Measurements from ENCODE around the gene CTXND1. TPM values are rescaled to one million over a fixed set of nuclear protein-coding genes. Genes with fewer than 3 reads are reported as not detected.

Gene CTXND1
- total RNA-seq, 1 experiment from 2014 or later, result under 0.01 TPM

DNA sequence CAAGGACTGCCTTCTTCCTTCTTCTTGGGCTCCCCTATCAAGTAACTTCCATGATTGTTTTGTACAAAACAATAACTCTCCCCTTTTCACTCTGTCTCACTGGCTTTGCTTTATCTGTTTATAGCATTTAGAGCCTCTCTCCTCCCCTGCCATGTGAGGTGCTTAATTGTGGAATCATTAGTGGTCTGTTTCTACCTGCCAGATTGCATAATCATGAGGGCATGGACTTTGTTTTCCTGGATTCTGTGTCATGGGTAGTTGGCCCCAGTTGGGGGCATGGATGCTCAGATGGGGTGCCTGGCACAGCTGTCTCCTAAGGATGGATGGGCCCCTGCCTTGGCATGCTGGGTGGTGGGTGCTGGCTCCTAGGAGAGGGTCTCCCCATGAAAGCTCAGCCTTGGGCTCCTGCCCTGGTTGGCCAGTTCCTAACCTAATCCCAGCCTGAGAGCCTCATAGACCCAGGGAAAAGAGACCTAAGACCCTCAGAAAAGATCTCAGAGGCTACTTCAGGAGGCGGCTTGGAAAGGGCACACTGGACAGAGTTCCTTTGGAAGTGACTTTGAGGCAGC is 8.0 kb upstream of the CTXND1 start:
- DNase-seq (ENCODE audit: low read depth), result no peak

DNA sequence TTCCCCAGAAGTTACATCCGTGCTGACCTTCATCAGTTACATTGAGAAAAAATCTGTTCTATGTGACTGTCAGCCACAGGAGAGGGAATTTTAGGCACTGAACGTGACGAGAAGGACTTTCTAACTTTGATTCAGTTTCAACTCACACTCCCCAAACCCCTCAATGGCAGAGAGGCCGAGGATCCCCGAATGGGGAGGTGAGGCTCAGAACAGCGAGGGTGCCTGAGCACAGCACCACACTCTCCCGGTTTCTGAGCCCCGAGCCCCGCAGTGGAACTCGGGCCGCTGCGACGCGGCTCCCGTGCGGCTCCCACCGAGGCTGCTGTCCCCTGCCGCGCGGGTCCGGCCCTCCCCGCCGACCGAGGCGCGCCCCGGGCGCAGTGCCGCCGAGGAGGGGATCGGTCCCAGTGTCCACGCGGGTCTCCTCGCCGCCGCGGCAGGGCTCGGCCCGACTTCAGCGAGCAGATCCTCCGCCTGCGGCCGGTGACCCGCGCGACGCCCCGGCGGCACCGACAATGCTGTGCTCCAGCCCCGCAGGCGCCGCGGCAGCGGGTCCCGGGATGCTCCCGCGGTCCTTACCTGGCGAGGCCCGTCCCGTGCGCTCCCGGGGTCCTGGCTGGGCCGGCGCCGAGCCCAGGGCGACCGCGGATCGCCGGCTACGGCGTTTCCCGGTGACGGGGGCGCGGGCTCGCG is 439 bp downstream of the CTXND1 start:
- DNase-seq (ENCODE audit: low read depth), result no peak

DNA sequence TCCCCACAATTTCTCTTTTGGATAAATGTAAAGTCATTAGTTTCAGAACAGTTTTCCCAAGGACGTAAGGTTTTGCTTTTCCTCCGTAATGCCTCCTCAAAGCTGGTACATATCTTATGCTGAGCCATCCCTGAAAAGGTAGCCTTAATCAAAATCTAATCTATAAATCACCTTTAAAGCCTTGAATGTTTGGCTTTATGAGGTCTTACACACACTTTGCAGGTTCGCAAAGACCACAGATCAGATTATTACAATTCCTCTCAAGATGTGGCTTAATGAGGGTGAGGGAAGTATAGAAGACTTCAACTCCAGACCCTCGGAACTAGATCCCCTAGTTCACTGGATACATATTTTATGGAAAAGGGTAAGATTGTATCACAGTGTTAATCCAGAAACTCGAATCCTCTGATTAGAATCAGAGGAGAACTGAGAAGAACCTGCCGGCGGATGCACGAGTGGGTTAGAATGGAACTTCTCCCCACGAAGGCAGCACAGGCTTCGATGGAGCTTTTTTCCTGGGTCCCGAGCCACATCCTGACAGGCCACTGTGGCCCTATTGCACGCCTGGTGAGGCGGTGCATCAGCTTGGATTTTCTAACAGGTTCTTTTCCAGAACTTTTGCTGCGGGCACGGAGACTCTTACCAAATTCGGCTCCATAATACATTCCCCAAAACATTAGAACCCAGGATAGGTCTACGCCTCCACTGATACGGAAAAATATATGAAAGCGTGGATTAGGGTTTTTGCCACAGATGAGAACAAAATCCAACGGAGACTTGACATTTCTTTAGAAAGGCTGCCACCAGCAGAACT is 1.2 kb downstream of the CTXND1 start:
- no peak for DNase-seq (ENCODE audit: low read depth)

DNA sequence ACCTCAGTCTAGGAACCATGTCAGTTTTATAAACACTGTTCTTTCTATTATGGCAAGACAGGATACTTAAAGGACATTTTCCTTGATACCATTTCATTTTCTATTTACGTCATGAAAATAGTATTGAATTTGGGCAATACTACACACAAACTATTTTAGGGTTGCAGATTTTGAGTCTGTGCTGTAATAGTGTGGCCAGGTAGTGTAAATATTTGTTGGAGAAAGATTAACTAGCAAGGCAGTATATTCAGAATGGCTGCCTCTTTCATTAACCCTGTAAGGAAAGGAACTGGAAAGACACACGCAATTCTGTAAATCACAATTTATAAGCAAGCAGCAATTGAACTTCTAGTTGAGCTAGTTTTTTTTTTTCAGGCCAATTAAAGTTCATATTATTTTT is 2.0 kb downstream of the CTXND1 start:
- DNase-seq (ENCODE audit: low read depth), result no peak

DNA sequence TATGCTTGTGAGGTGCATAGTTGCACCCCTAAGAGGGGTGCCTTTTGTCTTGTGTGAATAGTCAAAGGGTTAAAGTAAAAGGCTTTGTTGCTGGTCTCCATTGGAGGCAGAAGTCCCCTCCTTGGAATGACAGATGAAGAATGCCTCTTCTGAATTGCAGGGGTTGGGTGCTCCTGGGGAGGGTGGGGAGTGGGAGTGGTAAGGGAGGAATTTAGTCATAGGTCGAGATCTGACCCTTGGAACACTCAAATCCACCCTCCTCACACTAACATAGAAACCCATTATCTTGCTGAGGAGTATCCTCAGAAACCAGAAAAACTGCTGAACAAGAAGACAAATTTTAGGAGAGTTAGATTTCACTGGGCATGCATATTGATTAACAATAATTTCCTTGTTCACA is 4.7 kb downstream of the CTXND1 start:
- no peak for DNase-seq (ENCODE audit: low read depth)

DNA sequence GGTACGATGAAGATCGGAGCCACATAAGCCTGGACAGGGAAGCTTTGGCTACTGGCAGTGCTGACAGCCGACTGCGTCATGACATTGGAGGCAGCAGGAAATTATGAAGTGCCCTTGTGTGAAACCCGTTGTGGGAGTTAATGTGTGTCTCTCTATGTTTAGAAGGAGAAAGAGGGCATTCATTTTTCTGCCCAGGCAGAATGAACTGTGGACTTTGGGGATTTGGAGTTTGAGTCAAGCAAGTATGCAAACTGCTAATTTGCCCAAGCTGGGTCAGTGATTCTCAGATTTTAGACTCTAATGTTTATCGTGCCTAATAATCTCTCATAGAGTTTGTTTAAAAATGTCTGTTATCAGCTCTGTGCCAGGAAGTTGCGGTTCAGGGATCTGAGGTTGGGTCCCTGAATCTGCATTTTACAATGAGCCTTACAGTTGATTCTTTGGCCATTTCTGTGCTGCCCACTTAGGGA is 5.6 kb downstream of the CTXND1 start:
- peak; percentile 49 for DNase-seq (ENCODE audit: low read depth)

DNA sequence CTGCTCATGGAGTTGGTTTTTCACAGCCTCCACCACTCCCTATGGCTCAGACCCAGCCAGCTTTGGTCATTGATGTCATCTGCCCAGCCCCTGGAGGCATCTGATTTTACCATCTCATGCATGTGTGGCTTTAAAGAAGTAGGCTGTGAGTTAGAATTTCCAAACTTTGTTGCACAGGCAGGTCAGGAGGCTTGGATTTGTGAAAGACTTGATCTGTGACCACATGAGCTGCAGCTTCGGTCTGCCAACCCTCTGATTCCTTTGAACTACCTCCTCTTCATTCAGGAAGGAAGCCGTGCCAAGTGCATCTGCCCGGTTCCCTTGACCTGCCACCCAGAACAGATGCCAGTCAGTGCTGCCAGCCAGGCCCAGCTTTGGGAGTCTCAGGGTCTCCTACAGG is 9.2 kb downstream of the CTXND1 start:
- peak; percentile 58 for DNase-seq (ENCODE audit: low read depth)

DNA sequence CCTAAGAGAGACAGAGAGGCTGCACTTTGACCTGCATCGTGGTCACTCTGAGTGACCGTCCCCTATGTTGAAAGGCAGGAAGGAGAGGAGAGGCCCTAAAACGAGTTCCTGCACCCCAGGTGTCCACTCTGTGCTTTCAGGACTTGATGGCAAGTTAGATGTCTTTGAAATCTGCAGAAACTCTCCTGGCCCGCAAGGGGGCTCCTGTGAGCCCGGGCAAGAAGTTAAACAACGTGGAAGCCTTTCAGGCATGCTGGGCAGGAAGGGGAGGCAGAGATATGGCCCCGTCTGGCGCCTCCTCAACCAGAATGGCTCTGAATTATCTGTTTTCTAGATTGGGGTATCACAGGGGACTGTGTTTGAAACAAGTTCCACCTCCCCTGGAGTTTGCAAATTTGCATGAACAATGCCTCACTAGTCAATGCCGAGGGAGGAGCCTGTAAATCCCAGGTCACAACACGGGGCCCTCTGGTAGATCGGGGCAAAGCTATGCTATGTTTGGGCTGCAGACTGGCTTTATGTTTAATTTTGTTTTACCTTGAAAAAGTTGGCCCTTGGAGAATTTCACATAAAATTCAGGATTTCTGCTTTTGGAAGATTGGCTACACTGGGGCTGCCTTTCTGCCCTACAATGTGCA is 9.8 kb downstream of the CTXND1 start:
- peak; percentile 28 for DNase-seq (ENCODE audit: low read depth)

DNA sequence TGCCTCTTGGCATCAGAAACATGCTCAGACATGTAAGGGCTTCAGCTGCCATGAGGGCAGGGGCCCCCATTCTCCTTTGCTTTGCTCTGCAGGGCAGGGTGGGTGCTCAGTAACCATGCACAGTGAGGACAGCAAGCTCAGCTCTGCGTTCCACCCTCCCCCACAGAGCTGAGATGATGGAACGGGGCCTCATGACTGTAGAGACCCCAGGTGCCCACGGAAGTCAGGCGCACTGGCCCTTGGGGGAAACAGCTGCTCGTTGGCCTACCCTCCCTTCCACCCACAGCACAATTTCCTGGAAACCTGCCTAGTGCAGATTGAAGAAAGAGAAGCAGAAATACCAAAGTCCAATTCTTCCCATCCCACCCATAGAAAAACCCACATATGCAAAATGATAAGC is 10.5 kb downstream of the CTXND1 start:
- no peak for DNase-seq (ENCODE audit: low read depth)

DNA sequence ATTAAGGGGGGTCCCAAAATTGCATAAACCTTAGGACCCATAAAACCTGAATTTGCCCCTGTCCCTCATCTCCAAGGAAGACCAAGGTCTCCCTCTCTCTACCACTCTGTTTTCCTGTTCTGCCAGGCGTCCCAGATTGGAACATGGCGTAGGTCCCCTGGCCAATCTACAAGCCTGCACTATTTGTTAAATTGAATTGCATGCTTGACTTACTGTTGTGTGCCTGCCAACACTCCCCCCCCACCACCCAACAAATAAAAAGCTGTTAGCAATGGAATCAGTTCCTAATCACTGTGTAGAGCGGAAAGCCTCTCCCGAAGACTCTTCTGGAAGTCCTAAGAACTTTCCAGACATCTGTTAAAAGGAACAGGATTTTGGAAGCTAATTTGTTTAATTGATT is 11.7 kb downstream of the CTXND1 start:
- no peak for DNase-seq (ENCODE audit: low read depth)

DNA sequence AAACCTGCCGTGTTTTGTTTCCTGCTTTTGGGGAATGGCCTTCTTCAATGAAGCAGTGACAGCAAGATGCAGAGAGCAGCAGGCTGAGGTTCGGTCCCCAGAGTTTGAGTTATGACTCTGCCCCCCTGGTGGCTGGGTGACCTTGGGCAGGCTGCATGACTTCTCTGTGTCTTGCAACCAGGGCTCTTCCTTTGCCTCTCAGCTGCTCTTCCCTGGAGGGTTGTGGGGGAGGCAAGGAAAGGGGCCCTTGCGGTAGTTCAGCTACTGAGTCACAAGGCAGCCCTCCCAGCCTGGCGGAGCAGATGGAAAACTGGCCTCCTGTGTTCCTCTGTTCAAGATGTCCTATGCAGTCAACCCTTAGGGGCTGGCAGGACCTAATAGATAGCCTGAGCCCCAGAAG is 17.1 kb downstream of the CTXND1 start:
- DNase-seq (ENCODE audit: low read depth), result peak; percentile 44

DNA sequence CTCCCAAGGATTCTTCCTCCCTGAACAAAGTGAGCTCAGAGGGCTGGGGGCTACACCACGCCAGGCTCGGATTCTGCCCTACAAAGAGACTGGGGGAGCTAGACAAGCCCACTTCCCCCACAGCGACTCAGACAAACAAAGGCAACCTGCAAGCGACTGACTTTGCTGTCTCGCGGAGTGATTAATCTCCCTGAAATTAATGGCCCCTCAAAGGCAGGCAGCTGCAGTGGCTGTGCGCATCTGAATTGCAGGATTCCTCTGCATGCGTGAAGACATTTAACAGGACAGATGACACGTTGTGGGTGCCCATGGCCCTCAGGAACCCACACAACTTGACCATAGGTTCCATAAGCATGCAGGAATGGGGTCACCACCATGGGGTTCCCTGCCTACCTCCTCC is 18.4 kb downstream of the CTXND1 start:
- no peak for DNase-seq (ENCODE audit: low read depth)

DNA sequence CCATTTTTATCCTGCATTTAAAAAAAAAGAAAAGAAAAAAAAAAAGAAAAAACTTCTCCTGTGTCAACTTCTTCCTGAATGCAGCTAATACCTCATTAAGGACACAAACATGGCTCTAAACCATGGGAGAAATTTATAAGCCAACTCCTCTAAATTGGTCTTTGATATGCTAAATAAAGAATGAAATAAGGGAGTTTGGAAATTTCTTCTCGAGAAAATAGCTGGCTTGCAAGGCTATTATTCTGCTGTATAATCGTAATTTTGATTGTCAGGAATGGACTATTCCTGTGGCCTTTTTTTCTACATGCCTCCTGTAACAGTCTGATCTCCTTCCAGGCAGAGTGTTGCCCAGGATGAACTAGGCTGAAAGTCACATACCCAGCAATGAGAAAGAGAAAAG is 20.6 kb downstream of the CTXND1 start:
- DNase-seq (ENCODE audit: low read depth), result no peak

DNA sequence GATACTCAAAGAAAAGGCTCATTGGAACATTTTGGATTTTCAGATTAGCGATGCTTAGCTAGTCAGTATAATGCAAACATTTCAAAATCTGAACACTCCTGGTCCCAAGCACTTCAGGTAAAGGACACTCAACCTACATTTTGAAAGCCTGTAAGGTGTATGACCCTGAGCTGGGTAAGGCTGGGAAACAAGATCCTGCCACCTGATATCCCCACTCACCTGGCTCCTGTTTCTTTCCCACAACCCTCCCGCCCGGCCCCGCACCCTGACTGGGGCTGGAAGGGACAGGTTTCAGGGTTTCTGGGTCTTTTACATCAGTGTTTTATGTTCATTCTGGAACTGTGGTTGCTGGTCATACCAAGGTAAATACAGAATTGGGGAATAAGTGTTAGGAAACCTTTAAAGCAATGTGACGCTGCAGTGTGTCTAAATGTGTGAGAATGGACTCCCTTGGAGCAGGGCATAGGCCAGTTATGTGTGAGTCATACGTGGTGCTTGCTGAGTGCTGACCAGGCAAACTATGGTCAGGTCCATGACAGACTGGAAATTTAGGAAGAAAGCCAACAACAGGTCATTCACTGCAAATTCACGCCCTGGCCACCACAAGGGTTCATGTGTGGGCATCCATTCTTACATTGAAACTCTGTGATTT is 22.9 kb downstream of the CTXND1 start:
- DNase-seq (ENCODE audit: low read depth), result peak; percentile 64

DNA sequence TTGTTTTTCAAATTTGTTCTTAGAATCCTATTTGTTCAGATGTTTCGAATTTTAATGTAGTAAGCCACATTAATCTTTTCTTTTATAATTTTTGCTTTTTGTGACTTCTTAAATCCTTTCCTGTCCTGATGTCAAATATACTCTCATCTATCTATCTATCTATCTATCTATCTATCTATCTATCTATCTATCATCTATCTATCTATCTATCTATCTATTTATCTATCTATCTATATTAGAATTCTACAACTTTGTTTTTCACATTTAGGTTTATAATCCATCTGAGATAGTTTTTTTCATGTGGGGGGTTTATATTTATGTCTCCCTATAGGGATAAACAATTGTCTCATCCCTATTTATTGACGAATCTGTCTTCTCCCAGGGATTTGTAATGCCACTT is 32.1 kb downstream of the CTXND1 start:
- DNase-seq (ENCODE audit: low read depth), result no peak

DNA sequence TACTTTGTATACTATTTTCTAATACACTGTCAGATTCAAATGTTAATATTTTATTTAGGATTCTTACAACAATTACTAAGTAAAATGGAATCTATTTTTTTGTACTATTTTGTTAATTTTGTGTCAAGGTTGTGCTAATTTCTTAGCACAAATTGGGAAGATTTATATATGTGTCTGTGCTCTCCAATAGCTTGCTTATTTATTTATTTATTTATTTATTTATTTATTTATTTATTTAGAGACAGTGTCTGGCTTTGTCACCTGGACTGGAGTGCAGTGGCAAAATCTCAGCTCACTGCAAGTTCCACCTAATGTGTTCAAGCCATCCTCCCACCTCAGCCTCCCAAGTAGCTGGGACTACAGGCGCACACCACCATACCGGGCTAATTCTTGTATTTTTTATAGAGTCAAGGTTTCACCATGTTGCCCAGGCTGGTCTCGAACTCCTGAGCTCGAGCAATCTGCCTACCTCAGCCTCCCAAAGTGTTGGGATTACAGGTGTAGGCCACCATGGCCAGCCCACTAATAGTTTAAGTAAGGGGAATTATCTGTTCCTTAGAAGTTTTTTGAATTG is 34.6 kb downstream of the CTXND1 start:
- DNase-seq (ENCODE audit: low read depth), result no peak

DNA sequence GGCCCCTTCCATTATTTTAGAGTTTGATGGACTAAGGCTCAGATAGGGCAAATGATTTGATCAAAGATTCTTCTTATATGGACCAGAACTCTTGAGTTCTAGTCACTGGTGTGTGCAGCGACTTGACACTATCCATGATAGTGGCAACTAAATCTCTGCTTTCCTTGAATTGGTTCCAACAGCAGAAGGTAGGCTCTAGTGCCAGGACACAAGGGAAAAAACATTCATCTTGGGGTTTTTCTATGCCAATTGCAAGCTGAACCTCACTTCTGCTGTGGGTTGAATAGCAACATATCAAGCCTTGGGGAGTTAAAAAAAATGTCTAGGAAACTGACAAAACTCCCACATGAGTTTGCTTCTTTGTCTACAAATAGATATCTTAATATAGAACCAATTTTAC is 35.1 kb downstream of the CTXND1 start:
- DNase-seq (ENCODE audit: low read depth), result no peak

DNA sequence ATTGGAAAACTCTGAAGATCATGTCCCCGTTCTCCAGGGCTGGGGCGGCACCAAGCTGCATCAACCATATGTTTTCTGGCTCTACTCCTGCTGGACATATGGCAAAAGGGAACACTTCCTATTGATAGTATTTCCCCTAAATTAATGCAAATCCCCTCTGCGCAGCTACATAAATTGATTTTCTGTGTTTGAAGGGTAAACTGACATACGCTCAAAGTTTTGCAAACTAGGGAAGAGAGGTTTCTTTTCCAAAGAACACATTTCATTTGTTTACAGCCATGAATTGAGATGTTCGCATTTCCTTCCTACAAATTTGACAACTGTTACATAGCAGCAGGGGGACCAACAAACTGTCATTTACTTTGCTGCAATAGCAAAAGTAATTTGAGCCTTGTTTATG is 35.9 kb downstream of the CTXND1 start:
- no peak for DNase-seq (ENCODE audit: low read depth)

DNA sequence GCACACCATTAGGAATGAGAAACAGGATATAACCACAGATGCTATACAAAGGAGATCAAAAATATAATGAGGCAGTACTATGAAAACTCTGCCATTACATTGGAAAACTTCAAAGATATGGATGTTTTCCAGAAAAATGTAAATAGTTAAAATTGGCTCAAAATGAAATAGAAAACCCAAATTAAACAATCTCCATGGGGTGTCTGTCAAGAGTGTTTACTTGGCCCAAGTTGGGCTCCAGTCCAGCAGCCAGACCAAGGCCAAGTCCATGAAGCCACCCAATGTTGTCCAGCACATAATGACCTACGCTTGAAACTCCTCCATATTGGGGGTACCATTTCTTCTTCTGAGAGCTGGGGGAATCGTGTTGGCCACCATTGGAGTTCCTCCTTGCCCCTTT is 37.1 kb downstream of the CTXND1 start:
- no peak for DNase-seq (ENCODE audit: low read depth)

DNA sequence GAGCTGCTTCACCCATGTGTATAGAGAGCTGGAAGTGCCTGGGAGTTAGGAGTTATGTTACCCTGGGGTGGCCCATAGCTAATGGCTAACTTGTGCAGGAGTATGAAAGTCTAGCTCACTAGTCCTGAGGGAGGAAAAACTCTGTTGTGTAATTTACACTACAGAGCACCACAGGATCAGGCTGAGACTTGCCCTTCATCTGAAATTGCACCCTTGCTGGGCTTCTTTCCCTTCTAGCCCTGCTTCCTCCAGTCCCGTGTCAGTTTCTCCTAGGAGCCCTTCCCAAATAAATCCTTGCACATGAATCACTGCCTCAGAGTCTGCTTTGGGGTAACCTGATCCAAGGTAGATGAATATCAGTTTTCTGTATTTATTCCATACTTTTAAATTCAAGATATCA is 40.0 kb downstream of the CTXND1 start:
- no peak for DNase-seq (ENCODE audit: low read depth)
